SK-N-SH treated with all-trans-retinoic acid at 6 μM for 48 hours (cell line): ENCODE results near the gene RNASE2.
"Not testable (repeated sequence)": the region's sequence is repeated elsewhere in the genome, so short reads cannot be mapped to it uniquely, and the experiment has no call there.

Experiments used
- GLIS3 ChIP-seq: fragments of 250-450 bp; sonication (Bioruptor Pico); IDR thresholded peaks from 2 replicates; pipeline ENCODE4 v1.5.0; 2020; ENCODE audit warnings: mild to moderate bottlenecking, moderate library complexity
- ISL1 ChIP-seq: fragments of 250-450 bp; sonication (Bioruptor Pico); IDR thresholded peaks from 2 replicates; pipeline ENCODE4 v2.1.2; 2022; ENCODE audit warnings: mild to moderate bottlenecking, moderate library complexity
- PPARA ChIP-seq: fragments of 250-450 bp; sonication (Bioruptor Pico); IDR thresholded peaks from 2 replicates; pipeline ENCODE4 v1.5.0; 2020; ENCODE audit warnings: mild to moderate bottlenecking, borderline replicate concordance
- RARB ChIP-seq: fragments of 250-450 bp; sonication (Bioruptor Pico); IDR thresholded peaks from 2 replicates; pipeline ENCODE4 v1.8.0; 2021; ENCODE audit warnings: mild to moderate bottlenecking, moderate library complexity
- TOX ChIP-seq: fragments of 250-450 bp; sonication (Bioruptor Pico); IDR thresholded peaks from 2 replicates; pipeline ENCODE4 v1.8.0; 2021; ENCODE audit warnings: mild to moderate bottlenecking, moderate library complexity, borderline replicate concordance
- ZC3H10 ChIP-seq: fragments of 250-450 bp; sonication (Bioruptor Pico); IDR thresholded peaks from 2 replicates; pipeline ENCODE4 v1.5.1; 2021; ENCODE audit warnings: mild to moderate bottlenecking, moderate library complexity
- ZFP30 ChIP-seq: fragments of 450-650 bp; formaldehyde crosslinking; IDR thresholded peaks from 2 replicates; pipeline ENCODE4 v1.5.0; 2022; ENCODE audit warnings: mild to moderate bottlenecking, moderate library complexity
- TF ChIP-seq, protein P1 (sequence below): fragments of 250-450 bp; sonication (Bioruptor Pico); IDR thresholded peaks from 2 replicates; pipeline ENCODE4 v1.8.0; 2020; ENCODE audit warnings: mild to moderate bottlenecking, moderate library complexity, borderline replicate concordance
- TF ChIP-seq, protein P2 (sequence below): fragments of 250-450 bp; sonication (Bioruptor Pico); IDR thresholded peaks from 2 replicates; pipeline ENCODE4 v1.5.1; 2020; ENCODE audit warnings: low read depth, mild to moderate bottlenecking, moderate library complexity

DNA sequence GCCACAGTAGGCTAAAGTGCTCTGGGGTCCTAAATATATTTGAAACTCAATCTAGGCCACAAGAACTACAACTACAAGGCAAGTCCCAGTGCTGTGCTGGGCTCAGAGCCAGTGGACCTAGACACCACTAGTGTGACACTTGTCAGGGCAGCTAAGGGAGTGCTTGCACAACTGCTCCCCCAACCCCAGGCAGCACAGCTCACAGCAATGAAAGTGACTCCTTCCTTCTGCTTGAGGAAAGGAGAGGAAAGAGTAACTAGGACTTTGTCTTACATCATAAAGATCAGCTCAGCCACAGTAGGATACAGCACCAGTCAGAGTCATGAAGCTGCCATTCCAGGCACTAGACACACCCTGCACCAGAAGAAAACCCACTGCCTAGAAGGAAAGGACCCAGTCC is 3.7 kb downstream of the RNASE2 start:
- TF ChIP-seq ISL1; TOX (CRISPR knock-in tag); GLIS3 (CRISPR knock-in tag); PPARA (CRISPR knock-in tag); ZC3H10 (CRISPR knock-in tag); RARB (CRISPR knock-in tag); ZFP30 (CRISPR knock-in tag): not testable (repeated sequence)
- TF ChIP-seq, protein P1, sequence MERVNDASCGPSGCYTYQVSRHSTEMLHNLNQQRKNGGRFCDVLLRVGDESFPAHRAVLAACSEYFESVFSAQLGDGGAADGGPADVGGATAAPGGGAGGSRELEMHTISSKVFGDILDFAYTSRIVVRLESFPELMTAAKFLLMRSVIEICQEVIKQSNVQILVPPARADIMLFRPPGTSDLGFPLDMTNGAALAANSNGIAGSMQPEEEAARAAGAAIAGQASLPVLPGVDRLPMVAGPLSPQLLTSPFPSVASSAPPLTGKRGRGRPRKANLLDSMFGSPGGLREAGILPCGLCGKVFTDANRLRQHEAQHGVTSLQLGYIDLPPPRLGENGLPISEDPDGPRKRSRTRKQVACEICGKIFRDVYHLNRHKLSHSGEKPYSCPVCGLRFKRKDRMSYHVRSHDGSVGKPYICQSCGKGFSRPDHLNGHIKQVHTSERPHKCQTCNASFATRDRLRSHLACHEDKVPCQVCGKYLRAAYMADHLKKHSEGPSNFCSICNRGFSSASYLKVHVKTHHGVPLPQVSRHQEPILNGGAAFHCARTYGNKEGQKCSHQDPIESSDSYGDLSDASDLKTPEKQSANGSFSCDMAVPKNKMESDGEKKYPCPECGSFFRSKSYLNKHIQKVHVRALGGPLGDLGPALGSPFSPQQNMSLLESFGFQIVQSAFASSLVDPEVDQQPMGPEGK (CRISPR knock-in tag): not testable (repeated sequence)
- TF ChIP-seq, protein P2, sequence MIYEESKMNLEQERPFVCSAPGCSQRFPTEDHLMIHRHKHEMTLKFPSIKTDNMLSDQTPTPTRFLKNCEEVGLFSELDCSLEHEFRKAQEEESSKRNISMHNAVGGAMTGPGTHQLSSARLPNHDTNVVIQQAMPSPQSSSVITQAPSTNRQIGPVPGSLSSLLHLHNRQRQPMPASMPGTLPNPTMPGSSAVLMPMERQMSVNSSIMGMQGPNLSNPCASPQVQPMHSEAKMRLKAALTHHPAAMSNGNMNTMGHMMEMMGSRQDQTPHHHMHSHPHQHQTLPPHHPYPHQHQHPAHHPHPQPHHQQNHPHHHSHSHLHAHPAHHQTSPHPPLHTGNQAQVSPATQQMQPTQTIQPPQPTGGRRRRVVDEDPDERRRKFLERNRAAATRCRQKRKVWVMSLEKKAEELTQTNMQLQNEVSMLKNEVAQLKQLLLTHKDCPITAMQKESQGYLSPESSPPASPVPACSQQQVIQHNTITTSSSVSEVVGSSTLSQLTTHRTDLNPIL (CRISPR knock-in tag): not testable (repeated sequence)
